LHCN-M2 (cell line): ENCODE results near the gene HMGN3. TPM values are rescaled to one million over a fixed set of nuclear protein-coding genes. Genes with fewer than 3 reads are reported as not detected.
A peak's percentile ranks its signal among the peaks of the same experiment; 100 is the strongest.

Experiments used
- DNase-seq: peaks from one replicate; pipeline ENCODE4 v3.0.0-alpha.2; 2012; ENCODE audit warnings: low read depth
- total RNA-seq: library from RNA; depleted of rRNA; stranded (reverse); fragments of >200 nt; gene quantifications from 2 replicates; pipeline ENCODE4 v1.2.3, GENCODE V29; 2014

HMGN3 gene
- total RNA-seq, 1 experiment from 2014 or later = 80.7 TPM

- DNase-seq = no peak
Observed at GRCh38 chr6:79232696-79233462, 1.6 kb downstream of the HMGN3 start.

DNA sequence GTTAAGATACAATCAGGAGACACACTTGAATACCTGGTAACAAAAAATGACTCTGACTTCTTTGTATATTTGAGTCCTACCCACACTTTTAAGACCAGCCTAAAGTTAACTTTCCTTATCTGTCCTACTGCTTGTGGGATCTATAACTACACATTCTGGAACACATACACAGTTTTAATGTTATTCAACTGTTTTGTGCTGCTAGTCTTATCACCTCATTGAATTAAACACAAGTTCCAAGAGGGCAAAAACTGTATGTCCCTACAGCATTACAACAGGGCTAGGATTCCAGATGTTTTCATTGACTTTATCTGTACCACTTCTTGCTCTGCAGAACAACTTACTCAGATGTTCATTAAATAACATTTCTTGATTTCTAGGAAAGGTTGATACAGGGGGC is 2.8 kb downstream of the HMGN3 start:
- DNase-seq = no peak

DNA sequence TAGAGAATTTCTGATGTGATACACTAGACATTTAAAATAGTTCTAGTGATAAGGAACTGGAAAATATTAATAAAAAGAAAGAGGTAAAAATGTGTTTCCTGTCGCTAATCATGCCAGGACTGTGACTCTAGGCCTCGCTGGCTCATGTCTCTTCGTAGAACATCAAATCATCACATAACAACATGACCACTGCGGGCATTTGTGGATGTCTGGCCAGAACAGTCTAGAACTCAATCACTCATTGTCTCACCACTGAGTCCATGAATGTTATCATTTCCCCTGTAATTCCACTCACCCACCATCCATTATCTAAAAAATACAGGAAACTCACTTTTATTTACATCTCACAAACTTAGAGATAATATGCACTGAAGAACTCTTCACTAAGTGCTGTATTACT is 3.4 kb downstream of the HMGN3 start:
- no peak for DNase-seq

- no peak for DNase-seq
Observed at GRCh38 chr6:79230149-79230548, 4.3 kb downstream of the HMGN3 start.

- no peak for DNase-seq
Observed at GRCh38 chr6:79227445-79227844, 7.0 kb downstream of the HMGN3 start.

- no peak for DNase-seq
Observed at GRCh38 chr6:79226660-79227059, 7.8 kb downstream of the HMGN3 start.

GRCh38 chr6:79225717-79226599 is 8.5 kb downstream of the HMGN3 start:
- no peak for DNase-seq

DNA sequence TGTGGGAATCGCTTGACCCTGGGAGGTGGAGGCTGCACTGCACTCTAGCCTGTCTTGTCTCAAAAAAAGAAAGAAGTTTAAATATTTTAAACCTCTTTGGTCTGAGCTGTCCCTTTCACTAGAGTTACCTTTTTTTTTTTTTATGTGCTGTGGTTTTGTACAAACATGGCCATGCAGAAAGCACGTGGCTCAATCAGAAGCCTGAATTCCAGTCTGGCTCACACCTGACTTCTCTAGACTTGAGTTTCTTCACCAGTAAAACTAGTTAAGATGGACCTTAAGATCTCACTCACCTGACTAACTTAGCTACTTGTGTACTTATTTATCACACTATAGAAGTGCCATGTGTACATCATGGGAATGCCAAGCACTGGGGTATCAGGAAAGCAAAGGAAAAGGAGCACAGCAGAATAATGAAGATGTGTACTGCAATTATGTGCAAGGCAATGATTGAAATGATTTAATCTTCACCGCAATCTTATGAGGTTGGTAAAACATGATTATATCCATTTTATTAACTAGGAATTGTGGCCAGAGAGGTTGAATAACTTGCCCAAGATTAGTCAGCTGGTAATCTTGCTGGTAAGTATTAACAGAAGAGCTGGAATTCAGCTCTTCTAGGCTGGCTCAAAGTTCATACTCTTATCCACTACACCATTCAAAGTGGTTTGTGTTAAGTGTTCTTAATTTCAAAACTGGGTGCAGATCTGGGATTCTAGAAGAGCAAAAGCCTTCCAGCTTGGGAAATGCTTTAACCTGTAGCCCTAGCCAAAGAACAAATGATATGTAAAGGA is 10.7 kb downstream of the HMGN3 start:
- DNase-seq = no peak

DNA sequence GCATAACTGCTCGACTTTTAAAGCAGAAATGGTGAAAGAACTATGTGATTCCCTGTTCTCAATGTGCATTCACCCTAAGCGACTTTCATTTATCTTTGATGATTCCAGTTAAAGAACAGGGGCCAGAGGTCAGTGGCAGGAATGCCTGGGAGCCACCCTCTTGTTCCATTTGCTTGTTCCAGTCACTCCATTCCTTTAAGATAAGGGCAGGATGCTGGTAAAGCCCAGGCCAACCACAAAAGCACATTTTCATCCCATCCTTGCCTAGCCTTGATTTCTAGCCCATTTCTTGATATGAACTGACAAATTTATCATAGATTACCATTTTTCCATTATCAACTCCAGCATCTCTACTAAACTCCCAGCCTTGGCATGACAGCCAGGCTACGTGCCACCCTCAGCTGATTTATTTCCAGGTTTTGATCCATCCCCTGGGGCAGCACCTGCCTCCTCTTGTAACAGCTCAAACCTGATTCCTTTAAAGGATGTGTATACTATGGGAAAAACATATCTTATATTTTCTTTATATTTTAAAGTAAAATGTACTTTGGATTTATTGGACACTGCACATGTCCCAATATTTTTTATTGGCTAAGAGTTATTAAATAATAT is 19.2 kb downstream of the HMGN3 start:
- DNase-seq = peak; percentile 11

- no peak for DNase-seq
Observed at GRCh38 chr6:79212859-79213258, 21.6 kb downstream of the HMGN3 start.

GRCh38 chr6:79208816-79209215 is 25.7 kb downstream of the HMGN3 start:
- DNase-seq = no peak

DNA sequence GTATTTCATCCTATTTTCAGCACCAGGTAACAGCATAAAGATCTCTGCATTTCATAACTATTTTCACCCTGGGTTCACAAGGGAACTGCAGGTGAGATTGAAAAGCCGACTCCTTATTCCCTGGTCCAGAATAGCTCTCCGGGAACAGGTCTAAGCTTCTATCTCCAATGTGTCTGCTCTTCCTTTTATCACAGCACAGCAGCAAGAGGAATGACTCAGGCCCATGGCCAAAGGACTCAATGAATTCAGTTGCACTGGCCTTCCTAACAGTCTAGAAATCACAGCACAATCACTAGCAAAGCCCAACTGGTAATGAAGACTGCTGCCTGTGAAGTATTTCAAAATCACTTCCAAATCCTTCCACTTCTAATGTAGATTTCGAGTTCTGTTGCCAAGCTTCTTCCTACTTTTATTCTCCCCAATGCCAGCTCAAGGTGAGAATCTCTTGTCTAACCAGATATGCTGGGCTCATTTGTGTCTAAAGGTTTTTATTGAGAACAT is 30.7 kb downstream of the HMGN3 start:
- DNase-seq = no peak

- no peak for DNase-seq
Observed at GRCh38 chr6:79202556-79202955, 31.9 kb downstream of the HMGN3 start.

DNA sequence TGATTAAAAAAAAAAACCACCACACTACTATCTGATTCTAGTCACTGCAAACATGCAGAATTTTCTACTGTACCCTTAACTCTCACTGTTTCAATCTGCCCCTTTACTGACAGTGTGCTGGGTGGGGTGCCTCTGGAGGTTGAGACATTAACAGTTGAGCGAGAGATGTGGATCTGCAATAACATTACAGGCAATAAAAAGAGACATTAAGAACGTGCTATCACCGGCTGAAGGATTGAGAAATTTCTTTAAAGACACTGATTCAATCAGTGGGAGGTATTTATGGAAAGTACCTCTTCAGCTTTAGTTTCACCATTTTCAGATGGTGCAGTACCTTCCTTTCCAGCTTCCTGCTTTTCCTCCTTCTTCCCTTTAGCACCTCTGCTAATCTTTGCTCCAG is 32.5 kb downstream of the HMGN3 start:
- no peak for DNase-seq

DNA sequence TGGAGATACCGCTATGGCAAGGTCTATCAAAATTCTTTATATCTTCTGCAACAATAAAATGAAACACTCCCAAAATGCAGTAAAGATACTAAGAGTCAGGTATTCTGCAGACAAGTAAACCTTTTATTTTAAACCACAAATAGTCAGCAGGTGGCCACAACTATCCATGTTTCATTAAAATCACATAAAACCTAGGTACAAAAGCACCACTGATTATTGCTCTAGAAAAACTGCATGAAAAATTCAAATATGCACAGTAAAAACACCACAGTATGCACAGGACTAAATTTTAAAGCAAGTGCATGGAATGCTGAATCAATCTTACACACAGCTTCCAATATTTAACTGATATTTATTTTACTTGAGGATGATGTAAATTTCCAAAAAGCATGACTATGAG is 33.3 kb downstream of the HMGN3 start:
- no peak for DNase-seq

DNA sequence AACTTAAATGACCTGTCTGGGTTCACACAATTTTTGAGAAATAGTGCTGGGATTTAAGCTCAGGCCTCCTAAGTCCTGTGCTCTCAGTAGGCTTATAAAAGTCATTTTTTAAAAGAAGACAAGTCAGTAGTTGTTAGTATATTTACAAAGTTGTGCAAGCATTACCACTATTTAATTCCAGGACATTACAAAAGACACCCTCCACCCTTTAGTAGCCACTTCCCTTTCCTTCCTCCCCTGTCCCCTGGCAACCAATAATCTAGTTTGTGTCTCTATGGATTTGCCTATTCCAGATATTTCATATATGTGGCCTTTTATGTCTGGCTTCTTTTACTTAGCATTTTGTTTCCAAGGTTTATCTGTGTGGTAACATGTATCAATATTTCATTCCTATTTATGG is 37.6 kb downstream of the HMGN3 start:
- DNase-seq = no peak

DNA sequence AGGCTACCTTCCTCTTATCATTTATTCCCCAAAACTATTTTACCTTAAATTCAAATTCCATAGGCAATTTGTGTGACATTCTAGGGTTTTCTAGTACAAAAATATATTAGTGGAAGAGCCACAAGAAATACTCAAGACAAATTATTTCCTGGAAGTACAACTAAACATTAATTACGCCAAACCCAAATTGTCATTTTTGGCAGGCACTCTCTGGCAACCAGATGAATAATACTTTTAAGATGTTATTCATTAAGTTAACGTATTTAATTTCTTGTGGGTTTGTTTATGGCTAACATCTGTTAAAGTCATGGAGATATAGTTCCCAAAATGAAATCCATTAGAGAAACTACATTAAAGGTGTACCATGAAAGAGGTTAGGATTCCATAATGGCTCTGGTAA is 40.5 kb downstream of the HMGN3 start:
- DNase-seq = no peak

DNA sequence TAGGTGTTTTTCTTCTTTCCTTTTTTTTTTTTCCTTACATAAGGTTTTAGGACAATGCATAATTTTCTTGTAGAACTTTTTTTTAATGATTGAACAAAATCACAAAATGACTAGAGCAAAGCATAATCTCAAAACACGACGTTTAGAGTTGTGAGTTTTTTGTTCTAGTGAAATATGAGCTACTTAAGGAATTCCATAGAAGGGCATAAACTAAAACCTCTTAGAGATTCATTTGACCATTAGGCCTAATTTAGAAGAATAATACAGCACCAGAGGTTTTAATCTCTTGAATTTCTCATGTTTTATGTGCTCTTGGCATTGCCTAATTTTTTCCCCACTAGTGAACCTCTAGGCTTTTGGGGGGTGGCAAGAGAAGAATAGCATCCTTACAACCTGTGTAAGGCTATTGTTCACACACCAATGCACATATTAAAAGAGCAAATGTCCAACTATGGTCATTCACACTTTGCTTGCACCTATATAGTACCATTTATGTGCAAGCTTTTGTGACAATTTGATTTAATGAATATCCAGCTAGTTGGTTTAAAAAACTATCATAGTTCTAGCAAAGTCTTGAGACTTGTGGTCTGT is 44.6 kb downstream of the HMGN3 start:
- no peak for DNase-seq

DNA sequence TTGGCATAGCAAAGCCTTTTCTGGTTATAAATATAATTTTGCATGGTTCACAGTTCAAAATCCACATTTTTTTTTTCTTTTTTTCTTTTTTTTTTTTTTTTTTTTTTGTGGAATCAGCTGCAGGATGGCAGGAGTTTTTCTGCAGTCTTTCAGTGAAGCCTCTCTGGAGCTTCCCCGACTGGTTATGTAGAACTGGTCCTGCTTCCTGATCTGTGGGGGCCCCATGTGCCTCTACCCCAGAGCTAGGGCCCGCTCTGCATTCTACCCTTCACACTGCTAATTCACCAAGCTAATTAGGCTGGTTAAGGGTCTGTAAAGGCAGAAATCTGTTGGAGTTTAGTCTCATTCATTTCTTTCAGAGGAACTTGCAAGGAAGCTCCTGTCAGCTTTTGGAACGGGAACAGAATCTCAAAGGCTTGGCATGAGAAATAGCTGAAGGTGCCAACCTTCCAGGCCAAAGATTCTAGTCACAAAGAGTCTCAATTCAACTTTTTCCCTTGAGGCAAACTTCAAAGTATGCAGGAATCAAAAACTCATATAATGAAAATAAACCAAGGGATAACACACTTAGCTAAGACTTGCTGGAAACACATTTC is 45.5 kb downstream of the HMGN3 start:
- DNase-seq = no peak

- DNase-seq = no peak
Observed at GRCh38 chr6:79188107-79188506, 46.4 kb downstream of the HMGN3 start.

GRCh38 chr6:79186564-79186963 is 47.9 kb downstream of the HMGN3 start:
- peak; percentile 49 for DNase-seq
